Esophagus muscularis mucosa (tissue), 3 donors: ENCODE results near the gene BTBD9.

ENCODE experiments used
- POLR2A ChIP-seq: fragments of 450-650 bp; IDR thresholded peaks from one replicate; pipeline ENCODE4 v1.6.1; 2017; ENCODE audit warnings: antibody characterized with exemption, moderate library complexity, mild to moderate bottlenecking, low read depth
- POLR2AphosphoS5 ChIP-seq, 2 donors: sonication (generic); formaldehyde crosslinking; IDR thresholded peaks; one replicate each; pipeline ENCODE4 v1.6.1; 2017; ENCODE audit warnings: antibody characterized with exemption in 2 of 2
- TF ChIP-seq, protein P1 (sequence below), 3 experiments: fragments of 200-600 bp in 2 of 3; fragments of 450-650 bp in 1 of 3; sonication (generic) in 2 of 3; IDR thresholded peaks; one replicate each; pipeline ENCODE4 v1.5.1; 2017 to 2019; ENCODE audit warnings: antibody characterized with exemption in 3 of 3, mild to moderate bottlenecking in 2 of 3, moderate library complexity in 1 of 3

DNA sequence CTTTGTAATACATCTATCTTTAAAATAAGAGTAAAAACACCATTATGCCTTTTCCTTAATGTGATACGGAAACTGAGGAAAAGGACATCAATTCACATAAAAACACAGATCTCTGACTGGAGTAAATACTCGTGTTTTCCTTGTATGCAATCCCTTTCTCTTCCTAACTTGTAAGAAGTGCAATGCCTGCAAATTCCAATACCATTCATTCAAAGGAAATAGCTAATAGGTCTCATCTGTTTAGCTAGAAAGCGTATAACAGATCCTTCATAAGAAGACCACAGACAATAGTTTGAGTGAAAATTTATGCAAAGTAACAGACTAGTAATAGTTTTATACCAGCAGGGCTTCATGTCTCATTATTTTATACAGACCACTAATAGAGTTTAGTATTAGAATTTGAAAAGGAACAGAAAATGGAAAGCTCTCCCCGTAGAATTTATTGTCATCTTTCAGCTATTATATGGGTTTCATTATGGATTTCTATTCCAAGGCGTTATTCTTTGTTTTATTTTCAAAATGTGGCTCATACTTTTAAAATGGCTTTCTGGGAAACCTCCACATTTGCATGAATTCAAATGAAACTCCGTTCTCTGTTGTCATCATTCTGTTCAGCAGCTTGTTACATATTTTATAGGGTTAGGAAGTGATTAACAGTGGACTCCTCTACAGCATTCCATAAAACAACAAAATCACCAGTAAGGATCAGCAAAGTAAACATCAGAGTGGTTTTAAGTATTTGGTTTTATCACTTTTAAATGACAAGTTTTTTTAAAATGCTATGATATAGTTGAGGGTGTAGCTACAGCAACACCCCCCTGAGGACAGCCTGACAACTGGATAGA lies 186.7 kb downstream of the BTBD9 start:
- TF ChIP-seq, protein P1, sequence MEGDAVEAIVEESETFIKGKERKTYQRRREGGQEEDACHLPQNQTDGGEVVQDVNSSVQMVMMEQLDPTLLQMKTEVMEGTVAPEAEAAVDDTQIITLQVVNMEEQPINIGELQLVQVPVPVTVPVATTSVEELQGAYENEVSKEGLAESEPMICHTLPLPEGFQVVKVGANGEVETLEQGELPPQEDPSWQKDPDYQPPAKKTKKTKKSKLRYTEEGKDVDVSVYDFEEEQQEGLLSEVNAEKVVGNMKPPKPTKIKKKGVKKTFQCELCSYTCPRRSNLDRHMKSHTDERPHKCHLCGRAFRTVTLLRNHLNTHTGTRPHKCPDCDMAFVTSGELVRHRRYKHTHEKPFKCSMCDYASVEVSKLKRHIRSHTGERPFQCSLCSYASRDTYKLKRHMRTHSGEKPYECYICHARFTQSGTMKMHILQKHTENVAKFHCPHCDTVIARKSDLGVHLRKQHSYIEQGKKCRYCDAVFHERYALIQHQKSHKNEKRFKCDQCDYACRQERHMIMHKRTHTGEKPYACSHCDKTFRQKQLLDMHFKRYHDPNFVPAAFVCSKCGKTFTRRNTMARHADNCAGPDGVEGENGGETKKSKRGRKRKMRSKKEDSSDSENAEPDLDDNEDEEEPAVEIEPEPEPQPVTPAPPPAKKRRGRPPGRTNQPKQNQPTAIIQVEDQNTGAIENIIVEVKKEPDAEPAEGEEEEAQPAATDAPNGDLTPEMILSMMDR (IDR thresholded peaks at IDR 0.05) = no peak
- TF ChIP-seq POLR2AphosphoS5 (IDR thresholded peaks at IDR 0.05) = no peak
- no peak for TF ChIP-seq POLR2A
